Sigmoid colon (tissue), 4 donors: ENCODE data around the gene LY9.

Experiments
- POLR2A ChIP-seq, 2 donors: fragments of 450-650 bp; IDR thresholded peaks; one replicate each; pipeline ENCODE4 v1.6.1; 2016; ENCODE audit warnings: antibody characterized with exemption in 2 of 2, mild to moderate bottlenecking in 2 of 2, moderate library complexity in 2 of 2
- POLR2AphosphoS5 ChIP-seq, 4 donors: sonication (generic); formaldehyde crosslinking; IDR thresholded peaks; one replicate each; pipeline ENCODE4 v1.6.1; 2017; ENCODE audit warnings: antibody characterized with exemption in 4 of 4

- TF ChIP-seq POLR2AphosphoS5 (IDR thresholded peaks at IDR 0.05): no peak
- TF ChIP-seq POLR2A (IDR thresholded peaks at IDR 0.05): no peak
These were observed 72.2 kb downstream of the LY9 start for GRCh38 chr1:160868141-160868540.
